Bronchial epithelial cell (primary cell): ENCODE data around the gene TNFRSF1A. TPM values are rescaled to one million over a fixed set of nuclear protein-coding genes. Genes with fewer than 3 reads are reported as not detected.
"Not testable (repeated sequence)": the region's sequence is repeated elsewhere in the genome, so short reads cannot be mapped to it uniquely, and the experiment has no call there.

Source experiments
- DNase-seq: peaks from one replicate; pipeline ENCODE4 v3.0.0-alpha.2; 2010; ENCODE audit warnings: low read depth
- FAIRE-seq: peaks from 2 replicates; lab custom pipeline; 2011; peaks lifted over from hg19 to GRCh38; lab: Jason Lieb, UNC
- H3K27me3 ChIP-seq: 2 replicates; pipeline ENCODE4 v1.5.1; 2011; ENCODE audit warnings: low read length; ENCODE audit not compliant: control insufficient read depth, insufficient read depth
- H3K36me3 ChIP-seq: 2 replicates; pipeline ENCODE4 v1.5.1; 2011; ENCODE audit warnings: low read length; ENCODE audit not compliant: control insufficient read depth, insufficient read depth
- H3K4me3 ChIP-seq: 2 replicates; pipeline ENCODE4 v1.5.1; 2011; ENCODE audit warnings: mild to moderate bottlenecking, low read depth, low read length, control low read depth
- CTCF ChIP-seq: IDR thresholded peaks from 2 replicates; pipeline ENCODE4 v1.5.1; 2011; ENCODE audit warnings: mild to moderate bottlenecking, moderate library complexity, low read length, control low read depth, inconsistent platforms; ENCODE audit not compliant: insufficient read depth, severe bottlenecking
- total RNA-seq: library from RNA; depleted of rRNA; stranded (reverse); fragments of >200 nt; gene quantifications from 2 replicates; pipeline ENCODE4 v1.2.1, GENCODE V29; 2014

TNFRSF1A gene
- total RNA-seq, 1 donor from 2014 or later = 26.9 TPM

- Histone ChIP-seq H3K4me3 (no peak overlapping the region), H3K36me3 (no peaks in the 10 kb centered on the region), H3K27me3 (no peaks in the 10 kb centered on the region)
- DNase-seq (peak; percentile 43), FAIRE-seq (no peak)
- no peak for TF ChIP-seq CTCF
These were observed 47.5 kb downstream of the TNFRSF1A start for GRCh38 chr12:6294156-6295093.

GRCh38 chr12:6292606-6293005 lies 49.3 kb downstream of the TNFRSF1A start:
- Histone ChIP-seq H3K4me3 (no peak overlapping the region), H3K36me3 (no peaks in the 10 kb centered on the region), H3K27me3 (no peaks in the 10 kb centered on the region)
- TF ChIP-seq CTCF = no peak
- no peak for FAIRE-seq
- DNase-seq = peak; percentile 68

GRCh38 chr12:6289906-6290305 lies 52.0 kb downstream of the TNFRSF1A start:
- H3K27me3 ChIP-seq, DNase-seq, FAIRE-seq, H3K4me3 ChIP-seq, H3K36me3 ChIP-seq: not testable (repeated sequence)

- H3K4me3 ChIP-seq, H3K27me3 ChIP-seq, FAIRE-seq, DNase-seq, H3K36me3 ChIP-seq: not testable (repeated sequence)
These were observed 52.8 kb downstream of the TNFRSF1A start for GRCh38 chr12:6289081-6289480.

DNA sequence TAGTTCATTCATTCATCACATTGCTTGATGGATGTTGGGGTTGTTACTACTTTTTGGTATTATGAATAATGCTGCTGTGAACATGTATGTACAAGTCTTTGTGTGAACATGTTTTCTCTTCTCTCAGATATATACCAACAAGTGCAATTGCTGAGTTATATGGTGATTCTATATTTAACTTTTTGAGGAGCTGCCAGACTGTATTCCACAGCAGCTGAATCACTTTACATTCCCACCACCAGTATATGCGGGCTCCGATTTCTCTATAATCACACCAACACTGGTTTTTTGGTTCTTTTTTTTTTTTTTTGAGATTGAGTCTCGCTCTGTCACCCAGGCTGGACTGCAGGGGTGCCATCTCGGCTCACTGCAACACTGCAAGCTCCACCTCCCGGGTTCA lies 53.6 kb downstream of the TNFRSF1A start:
- FAIRE-seq (no peak), DNase-seq (peak; percentile 98)

DNA sequence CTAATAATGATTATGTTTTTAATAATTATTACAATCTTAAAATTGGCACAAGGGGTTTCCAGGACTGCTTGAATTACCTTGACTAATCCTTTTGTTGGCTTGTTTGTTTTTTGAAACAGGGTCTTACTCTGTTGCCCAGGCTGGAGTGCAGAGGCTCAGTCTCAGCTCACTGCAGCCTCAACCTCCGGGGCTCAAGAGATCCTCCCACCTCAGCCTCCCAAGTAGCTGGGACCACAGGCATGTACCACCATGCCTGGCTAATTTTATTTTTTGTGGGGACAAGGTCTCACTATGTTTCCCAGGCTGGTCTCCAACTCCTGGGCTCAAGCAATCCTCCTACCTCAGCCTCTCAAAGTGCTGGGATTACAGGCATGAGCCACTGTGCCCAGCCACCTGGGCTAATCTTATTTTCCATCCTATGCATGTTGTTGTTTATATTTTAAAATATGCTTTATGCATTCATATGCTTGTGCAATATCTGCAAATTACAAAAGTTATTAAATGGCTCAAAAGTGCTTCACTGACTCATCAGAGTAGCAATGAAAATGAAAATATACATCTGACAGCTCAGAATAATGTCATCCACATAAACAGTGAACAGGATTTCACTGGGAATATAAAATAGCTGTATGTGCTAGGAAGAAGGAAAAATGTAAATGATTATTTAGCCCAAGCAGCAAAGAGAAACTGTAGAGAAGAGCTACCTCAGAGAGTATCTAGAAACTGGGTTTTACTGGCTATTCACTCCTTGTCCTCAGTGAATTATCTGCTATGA lies 56.2 kb downstream of the TNFRSF1A start:
- FAIRE-seq = no peak
- DNase-seq = peak; percentile 83
- no peak overlapping the region for H3K4me3 ChIP-seq
- no peak for TF ChIP-seq CTCF
- no peaks in the 10 kb centered on the region for H3K27me3 ChIP-seq
- no peaks in the 10 kb centered on the region for H3K36me3 ChIP-seq

More for the DNA sequence above, 53.6 kb downstream of the TNFRSF1A start:
- no peak for TF ChIP-seq CTCF
- H3K27me3 ChIP-seq = no peaks in the 10 kb centered on the region
- no peaks in the 10 kb centered on the region for H3K36me3 ChIP-seq
- H3K4me3 ChIP-seq = no peak overlapping the region
